ENCODE results near the gene CCNT2.
A peak's percentile ranks its signal among the peaks of the same experiment; 100 is the strongest.
"Not testable (repeated sequence)": the region's sequence is repeated elsewhere in the genome, so short reads cannot be mapped to it uniquely, and the experiment has no call there.

The CCNT2 gene

GRCh38 chr2:134976074-134976702 lies 57.6 kb downstream of the CCNT2 start:
- DNase-seq = no peak

DNA sequence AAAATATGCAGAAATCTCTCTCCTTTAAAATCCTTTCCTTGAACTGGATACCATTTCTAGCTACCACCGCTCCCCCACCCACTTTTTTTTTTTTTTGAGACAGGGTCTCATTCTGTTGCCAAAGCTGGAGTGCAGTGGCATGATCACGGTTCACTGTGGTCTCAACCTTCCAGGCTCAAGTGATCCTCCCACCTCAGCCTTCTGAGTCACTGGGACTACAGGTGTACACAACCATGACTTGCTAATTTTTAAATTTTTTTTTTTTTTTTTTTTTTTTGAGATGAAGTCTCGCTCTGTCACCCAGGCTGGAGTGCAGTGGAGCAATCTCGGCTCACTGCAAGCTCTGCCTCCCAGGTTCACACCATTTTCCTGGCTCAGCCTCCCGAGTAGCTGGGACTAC lies 58.5 kb downstream of the CCNT2 start:
- DNase-seq = not testable (repeated sequence)

- DNase-seq = no peak
Observed at GRCh38 chr2:134979221-134979620, 60.6 kb downstream of the CCNT2 start.

GRCh38 chr2:134980639-134981038 lies 62.0 kb downstream of the CCNT2 start:
- no peak for DNase-seq

DNA sequence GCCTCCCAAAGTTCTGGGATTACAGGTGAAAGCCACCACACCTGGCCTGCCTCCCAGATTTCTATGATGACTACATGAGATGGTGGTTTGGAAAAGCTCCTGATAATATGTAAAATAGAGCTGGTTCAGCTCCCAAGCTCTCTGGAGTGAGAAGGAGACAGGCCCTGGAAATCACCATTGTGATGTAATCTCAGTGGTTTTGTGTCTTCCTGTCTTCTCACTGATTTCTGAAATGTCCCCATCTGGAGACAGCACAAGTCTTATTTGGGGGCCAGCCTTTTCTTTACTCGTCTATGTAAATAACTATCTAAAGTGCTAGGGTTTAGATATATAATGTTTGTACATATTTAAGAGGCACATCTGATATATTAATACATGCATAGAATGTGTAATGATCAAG lies 64.0 kb downstream of the CCNT2 start:
- no peak for DNase-seq

DNA sequence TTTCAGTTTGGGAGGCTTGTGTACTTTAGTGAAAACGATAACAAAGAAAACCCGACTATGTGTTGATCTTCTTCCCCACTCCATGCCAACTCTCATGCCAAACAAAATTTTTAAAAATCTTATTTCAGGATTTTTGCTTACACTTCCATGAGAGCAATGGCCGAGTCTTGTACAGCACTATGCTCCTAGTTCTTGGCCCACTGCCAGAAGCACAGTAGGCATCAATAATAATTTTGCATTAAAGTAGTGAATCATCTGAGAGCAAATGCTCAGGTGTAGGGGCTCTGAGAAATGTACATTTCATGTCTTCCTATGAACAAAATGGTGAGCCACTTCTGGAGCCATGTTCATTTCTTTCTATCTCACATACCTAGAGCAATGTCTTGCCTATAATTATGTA lies 66.4 kb downstream of the CCNT2 start:
- DNase-seq = no peak

GRCh38 chr2:134988994-134989605 lies 70.5 kb downstream of the CCNT2 start:
- DNase-seq = peak; percentile 24

DNA sequence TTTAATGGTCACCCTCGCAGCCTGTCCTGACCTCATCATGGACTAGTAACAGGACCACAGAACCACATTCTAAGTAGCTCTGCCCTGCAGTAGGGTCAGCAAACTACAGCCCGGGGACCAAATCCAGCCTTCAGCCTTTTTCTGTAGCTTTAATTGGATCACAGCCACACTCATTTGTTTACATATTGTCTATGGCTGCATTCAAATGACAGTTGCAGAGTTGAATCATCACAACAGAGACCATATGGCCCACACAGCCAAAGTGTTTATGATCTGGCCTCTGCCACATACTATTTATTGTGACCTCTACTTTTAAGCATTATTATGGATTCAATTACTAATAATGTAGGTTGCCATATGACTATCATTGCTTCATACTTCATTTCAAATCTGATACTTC lies 80.9 kb downstream of the CCNT2 start:
- DNase-seq = peak; percentile 83

DNA sequence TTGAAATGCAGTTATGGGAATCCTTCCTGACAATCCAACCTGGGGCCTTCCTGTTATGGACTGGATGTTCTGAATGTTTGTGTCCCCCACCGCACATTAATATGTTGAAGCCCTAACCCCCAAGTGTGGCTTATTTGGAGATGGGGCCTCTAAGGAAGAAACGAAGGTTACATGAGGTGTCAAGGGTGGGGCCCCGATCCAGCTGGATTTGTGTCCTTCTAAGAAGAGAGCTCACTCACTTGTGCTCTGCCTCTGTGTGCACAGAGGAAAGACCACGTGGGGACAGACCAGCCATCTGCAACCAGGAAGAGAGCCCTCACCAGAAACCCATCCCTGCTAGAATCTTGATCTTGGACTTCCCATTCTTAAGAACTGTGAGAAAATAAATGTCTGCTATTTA lies 84.2 kb downstream of the CCNT2 start:
- no peak for DNase-seq

GRCh38 chr2:135004005-135004746 lies 85.6 kb downstream of the CCNT2 start:
- DNase-seq = peak; percentile 81

DNA sequence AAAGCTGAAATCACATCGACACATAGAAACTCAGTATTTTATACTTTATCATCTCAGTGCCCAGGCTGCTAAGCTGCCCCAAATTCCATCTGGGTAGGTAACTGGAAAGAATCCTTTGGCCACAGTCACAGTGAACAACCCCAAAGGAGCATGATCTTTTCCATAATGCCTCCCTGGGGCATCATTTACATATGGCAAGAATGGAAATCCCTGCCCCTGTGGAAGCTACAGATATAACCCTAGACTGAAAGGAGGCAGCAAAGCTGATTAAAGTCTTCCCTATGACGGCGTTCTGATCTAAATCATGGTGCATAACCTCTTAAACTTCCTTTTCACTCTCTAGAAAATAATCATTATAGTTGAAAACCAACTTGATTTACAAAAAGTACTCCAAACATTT lies 87.1 kb downstream of the CCNT2 start:
- no peak for DNase-seq

Data from NCI-H1694 (cell line).